ENCODE results near the gene NOS1AP. TPM values are rescaled to one million over a fixed set of nuclear protein-coding genes. Genes with fewer than 3 reads are reported as not detected.

Gene NOS1AP
- total RNA-seq, 1 donor from 2014 or later = 0.99 TPM

- no peak for DNase-seq (ENCODE audit: low read depth)
These were observed 296.0 kb downstream of the NOS1AP start for GRCh38 chr1:162365284-162366020.

GRCh38 chr1:162366149-162366548 is 296.7 kb downstream of the NOS1AP start:
- no peak for DNase-seq (ENCODE audit: low read depth)

- DNase-seq (ENCODE audit: low read depth) = no peak
These were observed 297.2 kb downstream of the NOS1AP start for GRCh38 chr1:162366671-162367070.

GRCh38 chr1:162367073-162367472 is 297.6 kb downstream of the NOS1AP start:
- DNase-seq (ENCODE audit: low read depth) = no peak

- DNase-seq (ENCODE audit: low read depth) = no peak
These were observed 298.3 kb downstream of the NOS1AP start for GRCh38 chr1:162367772-162368171.

- no peak for DNase-seq (ENCODE audit: low read depth)
These were observed 299.0 kb downstream of the NOS1AP start for GRCh38 chr1:162368451-162368850.

- DNase-seq (ENCODE audit: low read depth) = no peak
These were observed 300.1 kb downstream of the NOS1AP start for GRCh38 chr1:162369571-162369970.

- DNase-seq (ENCODE audit: low read depth) = no peak
These were observed 300.7 kb downstream of the NOS1AP start for GRCh38 chr1:162370161-162370560.

- DNase-seq (ENCODE audit: low read depth) = no peak
These were observed 301.2 kb downstream of the NOS1AP start for GRCh38 chr1:162370721-162371120.

- DNase-seq (ENCODE audit: low read depth) = no peak
These were observed 302.1 kb downstream of the NOS1AP start for GRCh38 chr1:162371611-162372010.

- DNase-seq (ENCODE audit: low read depth) = no peak
These were observed 302.9 kb downstream of the NOS1AP start for GRCh38 chr1:162372159-162373071.

GRCh38 chr1:162373072-162373427 is 303.6 kb downstream of the NOS1AP start:
- DNase-seq (ENCODE audit: low read depth) = no peak

- peak; percentile 91 for DNase-seq (ENCODE audit: low read depth)
These were observed 304.2 kb downstream of the NOS1AP start for GRCh38 chr1:162373541-162374260.

- DNase-seq (ENCODE audit: low read depth) = no peak
These were observed 304.9 kb downstream of the NOS1AP start for GRCh38 chr1:162374406-162374805.

- no peak for DNase-seq (ENCODE audit: low read depth)
These were observed 306.0 kb downstream of the NOS1AP start for GRCh38 chr1:162375463-162375862.

GRCh38 chr1:162376691-162377090 is 307.2 kb downstream of the NOS1AP start, which contains the start of gene SPATA46:
SPATA46 (minus strand) TSS chr1:162376854; CDS start chr1:162376790, 64 bp downstream.
- no peak for DNase-seq (ENCODE audit: low read depth)

- DNase-seq (ENCODE audit: low read depth) = no peak
These were observed 310.8 kb downstream of the NOS1AP start for GRCh38 chr1:162380061-162380846.

- peak; percentile 92 for DNase-seq (ENCODE audit: low read depth)
These were observed 311.9 kb downstream of the NOS1AP start, which contains the start of gene C1orf226 for GRCh38 chr1:162381383-162381782. C1orf226 (plus strand) TSS chr1:162381728; CDS start chr1:162381902, 174 bp downstream.

- DNase-seq (ENCODE audit: low read depth) = no peak
These were observed 312.7 kb downstream of the NOS1AP start for GRCh38 chr1:162381941-162382750.

- no peak for DNase-seq (ENCODE audit: low read depth)
These were observed 313.6 kb downstream of the NOS1AP start for GRCh38 chr1:162383091-162383490.

All from renal cortical epithelial cell (primary cell).